GM19025 (cell line): ENCODE data around the gene ARL2.
A peak's percentile ranks its signal among the peaks of the same experiment; 100 is the strongest.
"Not testable (repeated sequence)": the region's sequence is repeated elsewhere in the genome, so short reads cannot be mapped to it uniquely, and the experiment has no call there.

Experiments used
- ATAC-seq: cut with Tn5 transposase; IDR thresholded peaks from one replicate; pipeline ENCODE4 v1.9.1; 2021; ENCODE audit warnings: mild to moderate bottlenecking, low read depth, moderate library complexity; ENCODE audit not compliant: unreplicated experiment

The ARL2 gene

GRCh38 chr11:65013888-65014725 is at the start of gene ARL2:
TSS of gene ARL2 (plus strand) at chr11:65014160. CDS start at chr11:65014208, 48 bp downstream.
- ATAC-seq = peak; percentile 69

- no peak for ATAC-seq
Measured at GRCh38 chr11:64967375-64967774, 46.6 kb upstream of the ARL2 start.

- no peak for ATAC-seq
Measured at GRCh38 chr11:64969209-64969608, 44.8 kb upstream of the ARL2 start.

- no peak for ATAC-seq
Measured at GRCh38 chr11:64970731-64971151, 43.2 kb upstream of the ARL2 start.

GRCh38 chr11:64971421-64972233 is 42.3 kb upstream of the ARL2 start, which contains the start of gene MAJIN:
TSS of gene MAJIN (minus strand) at chr11:64972108. CDS start at chr11:64959405, 12,703 bp downstream.
- ATAC-seq = no peak

- ATAC-seq = no peak
Measured at GRCh38 chr11:64974124-64974523, 39.8 kb upstream of the ARL2 start.

- ATAC-seq = no peak
Measured at GRCh38 chr11:64976651-64977050, 37.3 kb upstream of the ARL2 start.

- not testable (repeated sequence) for ATAC-seq
Measured at GRCh38 chr11:64983339-64983738, 30.6 kb upstream of the ARL2 start.

GRCh38 chr11:64987998-64988854 is 25.7 kb upstream of the ARL2 start:
- ATAC-seq = no peak

- no peak for ATAC-seq
Measured at GRCh38 chr11:64989416-64989815, 24.5 kb upstream of the ARL2 start.

- no peak for ATAC-seq
Measured at GRCh38 chr11:64990222-64990923, 23.6 kb upstream of the ARL2 start.

GRCh38 chr11:64994318-64994717 is 19.6 kb upstream of the ARL2 start:
- ATAC-seq = no peak

- no peak for ATAC-seq
Measured at GRCh38 chr11:64996327-64996709, 17.6 kb upstream of the ARL2 start.

GRCh38 chr11:64996710-64997380 is 17.1 kb upstream of the ARL2 start, which contains the start of gene BATF2:
TSS of gene BATF2 (minus strand) at chr11:64996971. CDS start at chr11:64996914, 57 bp downstream.
- no peak for ATAC-seq

GRCh38 chr11:64998141-64998540 is 15.8 kb upstream of the ARL2 start:
- ATAC-seq = no peak

GRCh38 chr11:64998690-64999431 is 15.1 kb upstream of the ARL2 start:
- ATAC-seq = no peak

- ATAC-seq = no peak
Measured at GRCh38 chr11:64999478-64999877, 14.5 kb upstream of the ARL2 start.

GRCh38 chr11:65002706-65003105 is 11.3 kb upstream of the ARL2 start:
- no peak for ATAC-seq

GRCh38 chr11:65003282-65003681 is 10.7 kb upstream of the ARL2 start:
- ATAC-seq = no peak
